HepG2 (cell line): ENCODE results near the gene DNAJB11. TPM values are rescaled to one million over a fixed set of nuclear protein-coding genes. Genes with fewer than 3 reads are reported as not detected.

Experiments
- ATF5 ChIP-seq: sonication (generic); formaldehyde crosslinking; IDR thresholded peaks from 2 replicates; pipeline ENCODE4 v1.4.0; 2020; ENCODE audit warnings: mild to moderate bottlenecking, low read depth, missing genetic modification reagents
- E2F5 ChIP-seq: sonication (generic); formaldehyde crosslinking; conservative IDR thresholded peaks from 2 replicates; pipeline ENCODE4 v1.4.0; 2020; ENCODE audit warnings: missing genetic modification reagents
- HMGA1 ChIP-seq: sonication (generic); formaldehyde crosslinking; conservative IDR thresholded peaks from 2 replicates; pipeline ENCODE4 v1.4.0; 2020; ENCODE audit warnings: missing genetic modification reagents
- IRX3 ChIP-seq: sonication (generic); formaldehyde crosslinking; IDR thresholded peaks from 2 replicates; pipeline ENCODE4 v1.8.1; 2023; ENCODE audit warnings: mild to moderate bottlenecking, low read depth, missing genetic modification reagents, borderline replicate concordance
- JUN ChIP-seq: sonication (generic); formaldehyde crosslinking; IDR thresholded peaks from 2 replicates; pipeline ENCODE4 v1.4.0; 2020; ENCODE audit warnings: mild to moderate bottlenecking, missing genetic modification reagents
- NFKBIZ ChIP-seq: IDR thresholded peaks from 2 replicates; pipeline ENCODE4 v1.6.1; 2018; ENCODE audit warnings: missing genetic modification reagents, missing compliant biosample characterization
- PITX1 ChIP-seq: sonication (generic); formaldehyde crosslinking; IDR thresholded peaks from 2 replicates; pipeline ENCODE4 v1.5.1; 2020; ENCODE audit warnings: mild to moderate bottlenecking, missing genetic modification reagents
- SNAPC2 ChIP-seq: sonication (generic); formaldehyde crosslinking; IDR thresholded peaks from 2 replicates; pipeline ENCODE4 v1.8.1; 2022; ENCODE audit warnings: mild to moderate bottlenecking, missing genetic modification reagents
- TFDP2 ChIP-seq: sonication (generic); formaldehyde crosslinking; IDR thresholded peaks from 2 replicates; pipeline ENCODE4 v1.4.0; 2020; ENCODE audit warnings: missing genetic modification reagents
- TOE1 ChIP-seq: sonication (generic); formaldehyde crosslinking; IDR thresholded peaks from 2 replicates; pipeline ENCODE4 v1.4.0; 2020; ENCODE audit warnings: mild to moderate bottlenecking, missing genetic modification reagents
- TP53 ChIP-seq: sonication (generic); formaldehyde crosslinking; conservative IDR thresholded peaks from 2 replicates; pipeline ENCODE4 v1.4.0; 2020; ENCODE audit warnings: missing genetic modification reagents
- ZFY ChIP-seq: sonication (generic); formaldehyde crosslinking; IDR thresholded peaks from 2 replicates; pipeline ENCODE4 v1.4.0; 2020; ENCODE audit warnings: missing genetic modification reagents
- ZNF296 ChIP-seq: sonication (generic); formaldehyde crosslinking; conservative IDR thresholded peaks from 2 replicates; pipeline ENCODE4 v1.5.0; 2020; ENCODE audit warnings: mild to moderate bottlenecking, missing genetic modification reagents
- ZNF407 ChIP-seq: sonication (generic); formaldehyde crosslinking; IDR thresholded peaks from one replicate; pipeline ENCODE4 v1.5.1; 2020; ENCODE audit warnings: mild to moderate bottlenecking, missing genetic modification reagents; ENCODE audit errors: not compliant biosample characterization
- ZNF451 ChIP-seq: sonication (generic); formaldehyde crosslinking; IDR thresholded peaks from 2 replicates; pipeline ENCODE4 v1.5.0; 2020; ENCODE audit warnings: mild to moderate bottlenecking, missing genetic modification reagents
- ZNF674 ChIP-seq: sonication (generic); formaldehyde crosslinking; IDR thresholded peaks from 2 replicates; pipeline ENCODE4 v1.5.0; 2020; ENCODE audit warnings: low read depth, mild to moderate bottlenecking, missing genetic modification reagents
- ZNF782 ChIP-seq: sonication (generic); formaldehyde crosslinking; IDR thresholded peaks from 2 replicates; pipeline ENCODE4 v1.4.0; 2020; ENCODE audit warnings: missing genetic modification reagents, mild to moderate bottlenecking, borderline replicate concordance
- ZSCAN25 ChIP-seq: sonication (generic); formaldehyde crosslinking; IDR thresholded peaks from 2 replicates; pipeline ENCODE4 v1.8.0; 2022; ENCODE audit warnings: mild to moderate bottlenecking, missing genetic modification reagents
- polyA plus RNA-seq, 8 experiments: library from polyadenylated mRNA; depleted of rRNA in 3 of 8; stranded (reverse) in 7 of 8; unstranded in 1 of 8; fragments of >200 nt; fragmentation: Illumina TruSeq in 4 of 8; extraction: Trizol in 4 of 8; gene quantifications; 2 replicates each; pipeline versions ENCODE4 v1.2.1 to v1.2.3, GENCODE V29; 2011 to 2016; ENCODE audit warnings: low read depth in 4 of 8, missing spikeins in 1 of 8, mixed read lengths in 1 of 8; ENCODE audit not compliant: insufficient read depth in 1 of 8
- total RNA-seq, 5 experiments: library from RNA; depleted of rRNA; stranded (reverse); fragments of >200 nt; fragmentation: Illumina TruSeq; extraction: Trizol; gene quantifications; 2 replicates each; pipeline ENCODE4 v1.2.3, GENCODE V29; 2016; ENCODE audit warnings: low read depth in 1 of 5

Gene DNAJB11
- total and polyA plus RNA-seq, 2 of the 13 experiments (the other 11 are each of a cell fraction or from before 2014, with no cell fraction given), result 41.0 to 132 TPM

GRCh38 chr3:186605561-186606545, 35.3 kb downstream of the DNAJB11 start (continued):
- TF ChIP-seq HMGA1 (CRISPR knock-in tag), result no peak
- no peak for TF ChIP-seq ATF5
- TF ChIP-seq ZFY (CRISPR knock-in tag), result no peak
- peak; percentile 81 for TF ChIP-seq PITX1 (CRISPR knock-in tag)
- TF ChIP-seq ZNF674 (CRISPR knock-in tag), result no peak
- peak; percentile 60; the same call in 1 of the 2 replicates for TF ChIP-seq JUN (CRISPR knock-in tag)
- TF ChIP-seq ZSCAN25 (CRISPR knock-in tag), result no peak
- TF ChIP-seq ZNF296 (CRISPR knock-in tag), result no peak
- TF ChIP-seq E2F5 (CRISPR knock-in tag), result no peak
- no peak for TF ChIP-seq NFKBIZ (CRISPR knock-in tag)
- no peak for TF ChIP-seq ZNF782 (CRISPR knock-in tag)
- no peak; the same call in 1 of the 2 replicates for TF ChIP-seq TFDP2 (CRISPR knock-in tag)
- no peak for TF ChIP-seq IRX3 (CRISPR knock-in tag)
- TF ChIP-seq ZNF451 (CRISPR knock-in tag), result no peak
- no peak for TF ChIP-seq SNAPC2 (CRISPR knock-in tag)
- no peak for TF ChIP-seq ZNF407
- 0 out of 2 replicates have a peak, but pooled peaks have one; percentile 40 for TF ChIP-seq TOE1 (CRISPR knock-in tag)
- TF ChIP-seq TP53 (CRISPR knock-in tag), result no peak
